HepG2 (cell line): ENCODE results near the gene STIM1. TPM values are rescaled to one million over a fixed set of nuclear protein-coding genes. Genes with fewer than 3 reads are reported as not detected.

Source experiments
- GZF1 ChIP-seq: sonication (generic); formaldehyde crosslinking; IDR thresholded peaks from 2 replicates; pipeline ENCODE4 v1.5.1; 2020; ENCODE audit warnings: mild to moderate bottlenecking, missing genetic modification reagents
- HDAC1 ChIP-seq: sonication (generic); formaldehyde crosslinking; IDR thresholded peaks from 2 replicates; pipeline ENCODE4 v1.5.1; 2020; ENCODE audit warnings: mild to moderate bottlenecking, missing genetic modification reagents
- HMGXB3 ChIP-seq: sonication (generic); formaldehyde crosslinking; IDR thresholded peaks from 2 replicates; pipeline ENCODE4 v1.4.0; 2020; ENCODE audit warnings: missing genetic modification reagents, borderline replicate concordance
- NCOA1 ChIP-seq: sonication (generic); formaldehyde crosslinking; IDR thresholded peaks from 2 replicates; pipeline ENCODE4 v1.9.0; 2021; ENCODE audit warnings: missing genetic modification reagents
- PAWR ChIP-seq: sonication (generic); formaldehyde crosslinking; IDR thresholded peaks from 2 replicates; pipeline ENCODE4 v1.4.0; 2020; ENCODE audit warnings: missing genetic modification reagents, mild to moderate bottlenecking, borderline replicate concordance
- SMAD1 ChIP-seq: sonication (generic); formaldehyde crosslinking; IDR thresholded peaks from 2 replicates; pipeline ENCODE4 v1.4.0; 2020; ENCODE audit warnings: missing genetic modification reagents, low read depth, mild to moderate bottlenecking, borderline replicate concordance
- SMC3 ChIP-seq: IDR thresholded peaks from 2 replicates; pipeline ENCODE4 v1.6.1; 2011; ENCODE audit warnings: low read length, improper control_type of control experiment
- ZBTB40 ChIP-seq, 2 experiments: fragments of 450-650 bp in 1 of 2; sonication (generic) in 1 of 2; formaldehyde crosslinking in 1 of 2; IDR thresholded peaks; 2 replicates each; pipeline versions ENCODE4 v1.6.1 to v1.8.0; 2016 to 2022; ENCODE audit warnings: antibody characterized with exemption in 1 of 2, mild to moderate bottlenecking in 1 of 2, missing genetic modification reagents in 1 of 2
- ZFP91 ChIP-seq: sonication (generic); formaldehyde crosslinking; IDR thresholded peaks from 2 replicates; pipeline ENCODE4 v1.9.0; 2022; ENCODE audit warnings: missing genetic modification reagents, mild to moderate bottlenecking, borderline replicate concordance
- ZKSCAN8 ChIP-seq: IDR thresholded peaks from 2 replicates; pipeline ENCODE4 v1.6.1; 2016; ENCODE audit warnings: borderline replicate concordance, missing genetic modification reagents, missing compliant biosample characterization
- ZNF496 ChIP-seq: sonication (generic); formaldehyde crosslinking; IDR thresholded peaks from 2 replicates; pipeline ENCODE4 v1.8.1; 2023; ENCODE audit warnings: mild to moderate bottlenecking, moderate library complexity, missing genetic modification reagents; ENCODE audit not compliant: insufficient replicate concordance
- ZNF563 ChIP-seq: sonication (generic); formaldehyde crosslinking; IDR thresholded peaks from 2 replicates; pipeline ENCODE4 v1.8.0; 2022; ENCODE audit warnings: mild to moderate bottlenecking, moderate library complexity, missing genetic modification reagents
- polyA plus RNA-seq, 8 experiments: library from polyadenylated mRNA; depleted of rRNA in 3 of 8; stranded (reverse) in 7 of 8; unstranded in 1 of 8; fragments of >200 nt; fragmentation: Illumina TruSeq in 4 of 8; extraction: Trizol in 4 of 8; gene quantifications; 2 replicates each; pipeline versions ENCODE4 v1.2.1 to v1.2.3, GENCODE V29; 2011 to 2016; ENCODE audit warnings: low read depth in 4 of 8, missing spikeins in 1 of 8, mixed read lengths in 1 of 8; ENCODE audit not compliant: insufficient read depth in 1 of 8
- total RNA-seq, 5 experiments: library from RNA; depleted of rRNA; stranded (reverse); fragments of >200 nt; fragmentation: Illumina TruSeq; extraction: Trizol; gene quantifications; 2 replicates each; pipeline ENCODE4 v1.2.3, GENCODE V29; 2016; ENCODE audit warnings: low read depth in 1 of 5

Gene STIM1
- total and polyA plus RNA-seq, 2 of the 13 experiments (the other 11 are each of a cell fraction or from before 2014, with no cell fraction given) = 19.2 to 28.5 TPM

GRCh38 chr11:3854977-3855807 is at the start of gene STIM1 (continued):
- TF ChIP-seq ZNF563 (CRISPR knock-in tag) = peak; percentile 65
- TF ChIP-seq ZBTB40 (IDR thresholded peaks at IDR 0.05) = no peak
- peak; percentile 4; the same call in 1 of the 2 replicates for TF ChIP-seq ZBTB40 (CRISPR knock-in tag; IDR thresholded peaks at IDR 0.05)
- TF ChIP-seq SMAD1 (CRISPR knock-in tag) = no peak; the same call in 1 of the 2 replicates
- no peak for TF ChIP-seq NCOA1 (CRISPR knock-in tag)
- 0 out of 2 replicates have a peak, but pooled peaks have one; percentile 16 for TF ChIP-seq ZKSCAN8
- TF ChIP-seq HDAC1 (CRISPR knock-in tag) = peak; percentile 89
- TF ChIP-seq GZF1 (CRISPR knock-in tag) = no peak; the same call in 1 of the 2 replicates
- TF ChIP-seq SMC3 = peak; percentile 70; the same call in 1 of the 2 replicates
- peak; percentile 71; the same call in 1 of the 2 replicates for TF ChIP-seq ZFP91
- peak; percentile 94 for TF ChIP-seq HMGXB3
- no peak for TF ChIP-seq PAWR
- TF ChIP-seq ZNF496 = no peak
